Measurements from ENCODE around the gene NPLOC4. TPM values are rescaled to one million over a fixed set of nuclear protein-coding genes. Genes with fewer than 3 reads are reported as not detected.

The NPLOC4 gene
- total and polyA plus RNA-seq, 2 of the 13 experiments (the other 11 are each of a cell fraction or from before 2014, with no cell fraction given): 57.0 to 97.0 TPM

- no peak for TF ChIP-seq ASH2L (IDR thresholded peaks at IDR 0.05; ENCODE audit: insufficient read length, low read depth, low read length)
- peak; percentile 55; the same call in 1 of the 2 replicates for TF ChIP-seq KLF12 (CRISPR knock-in tag; IDR thresholded peaks at IDR 0.05; ENCODE audit: borderline replicate concordance)
- TF ChIP-seq ZNF232 (CRISPR knock-in tag; IDR thresholded peaks at IDR 0.05; ENCODE audit: borderline replicate concordance): no peak
- peak; percentile 56 for TF ChIP-seq ZNF574 (CRISPR knock-in tag; IDR thresholded peaks at IDR 0.05)
- no peak for TF ChIP-seq FLYWCH1 (CRISPR knock-in tag; IDR thresholded peaks at IDR 0.05)
- TF ChIP-seq SIX1 (CRISPR knock-in tag; IDR thresholded peaks at IDR 0.05; ENCODE audit: borderline replicate concordance): no peak
- TF ChIP-seq ZNF142 (CRISPR knock-in tag; IDR thresholded peaks at IDR 0.05): peak; percentile 96
- TF ChIP-seq ZBTB14 (CRISPR knock-in tag; IDR thresholded peaks at IDR 0.05): no peak; the same call in 1 of the 2 replicates
- no peak for TF ChIP-seq ZNF121 (CRISPR knock-in tag; IDR thresholded peaks at IDR 0.05)
- TF ChIP-seq CREB1 (IDR thresholded peaks at IDR 0.05): peak; percentile 4; the same call in 1 of the 2 replicates
- TF ChIP-seq CREB1 (CRISPR knock-in tag; IDR thresholded peaks at IDR 0.05): no peak
- TF ChIP-seq HIC2 (CRISPR knock-in tag; IDR thresholded peaks at IDR 0.05; ENCODE audit: low read depth): no peak
- no peak for TF ChIP-seq ZNF652 (CRISPR knock-in tag; IDR thresholded peaks at IDR 0.05; ENCODE audit: borderline replicate concordance, low read depth)
- no peak for TF ChIP-seq ZNF841 (CRISPR knock-in tag; IDR thresholded peaks at IDR 0.05; ENCODE audit: borderline replicate concordance)
- peak; percentile 67 for TF ChIP-seq ELF1 (CRISPR knock-in tag; IDR thresholded peaks at IDR 0.05)
- no peak for TF ChIP-seq CENPT (CRISPR knock-in tag; IDR thresholded peaks at IDR 0.05; ENCODE audit: low read depth)
- TF ChIP-seq ZNF775 (CRISPR knock-in tag; IDR thresholded peaks at IDR 0.05; ENCODE audit: borderline replicate concordance): no peak
- 0 out of 2 replicates have a peak, but pooled peaks have one; percentile 54 for TF ChIP-seq AHR (CRISPR knock-in tag; IDR thresholded peaks at IDR 0.05)
Observed at GRCh38 chr17:81514739-81515529, 122.0 kb downstream of the NPLOC4 start (continued).

All from HepG2 (cell line).